ENCODE results near the gene ZFR.
"Not testable (repeated sequence)": the region's sequence is repeated elsewhere in the genome, so short reads cannot be mapped to it uniquely, and the experiment has no call there.

ZFR gene

DNA sequence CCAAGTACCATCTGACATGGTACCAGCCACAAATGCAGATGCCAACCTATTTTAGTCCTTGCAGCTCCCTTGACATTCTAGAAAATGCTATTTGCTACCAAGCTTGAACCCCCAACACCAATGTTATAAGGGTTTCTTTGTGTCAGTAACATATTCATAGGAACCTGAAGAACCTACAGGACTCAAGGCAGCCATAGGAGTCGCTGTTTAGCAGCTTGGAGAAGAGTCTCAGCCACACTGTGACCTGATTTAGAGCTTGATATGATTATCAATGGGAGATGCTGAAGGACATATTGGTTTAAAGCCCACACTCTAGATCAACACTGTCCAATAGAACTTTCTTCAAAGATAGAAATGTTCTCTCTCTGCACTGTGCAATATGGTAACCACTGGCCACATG, 6.4 kb upstream of the ZFR start:
- no peak for DNase-seq (ENCODE audit: low read depth)

DNA sequence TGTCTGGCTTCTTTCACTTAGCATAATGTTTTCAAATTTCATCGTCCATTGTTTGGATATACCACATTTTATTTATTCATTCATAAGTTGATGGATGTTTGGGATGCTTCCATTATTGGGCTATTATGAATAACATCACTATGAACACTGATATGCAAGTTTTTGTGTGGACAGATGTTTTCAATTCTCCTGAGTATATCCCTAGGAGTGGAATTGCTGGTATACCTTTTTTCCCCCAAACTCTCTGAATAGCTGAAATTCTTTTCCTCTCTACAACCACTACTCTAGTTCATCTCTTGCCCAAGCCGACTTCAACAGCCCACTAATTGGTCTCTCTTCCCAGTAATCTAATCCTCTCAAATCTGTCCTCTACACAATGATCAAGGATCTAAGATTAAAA, 4.7 kb upstream of the ZFR start:
- no peak for DNase-seq (ENCODE audit: low read depth)

DNA sequence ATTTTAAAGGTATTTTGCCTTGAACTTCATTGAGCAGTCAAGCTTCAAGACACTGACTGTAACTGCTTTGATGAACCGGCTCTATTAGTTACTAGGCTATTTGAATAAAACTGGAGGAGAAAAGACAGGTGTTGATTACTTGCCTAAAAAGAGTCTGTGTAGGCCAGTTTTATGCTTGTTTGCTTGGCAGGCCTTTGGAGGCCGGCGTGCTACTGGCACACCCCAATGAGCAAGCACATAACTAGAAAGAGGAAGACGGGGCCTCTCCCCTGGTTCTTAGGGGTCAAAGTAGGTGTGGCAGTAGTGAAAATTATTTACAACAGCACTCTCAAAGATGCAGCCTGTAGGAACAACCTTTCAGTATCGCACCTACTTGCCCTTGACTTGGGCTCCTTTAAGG, 2.1 kb upstream of the ZFR start:
- DNase-seq (ENCODE audit: low read depth) = no peak

DNA sequence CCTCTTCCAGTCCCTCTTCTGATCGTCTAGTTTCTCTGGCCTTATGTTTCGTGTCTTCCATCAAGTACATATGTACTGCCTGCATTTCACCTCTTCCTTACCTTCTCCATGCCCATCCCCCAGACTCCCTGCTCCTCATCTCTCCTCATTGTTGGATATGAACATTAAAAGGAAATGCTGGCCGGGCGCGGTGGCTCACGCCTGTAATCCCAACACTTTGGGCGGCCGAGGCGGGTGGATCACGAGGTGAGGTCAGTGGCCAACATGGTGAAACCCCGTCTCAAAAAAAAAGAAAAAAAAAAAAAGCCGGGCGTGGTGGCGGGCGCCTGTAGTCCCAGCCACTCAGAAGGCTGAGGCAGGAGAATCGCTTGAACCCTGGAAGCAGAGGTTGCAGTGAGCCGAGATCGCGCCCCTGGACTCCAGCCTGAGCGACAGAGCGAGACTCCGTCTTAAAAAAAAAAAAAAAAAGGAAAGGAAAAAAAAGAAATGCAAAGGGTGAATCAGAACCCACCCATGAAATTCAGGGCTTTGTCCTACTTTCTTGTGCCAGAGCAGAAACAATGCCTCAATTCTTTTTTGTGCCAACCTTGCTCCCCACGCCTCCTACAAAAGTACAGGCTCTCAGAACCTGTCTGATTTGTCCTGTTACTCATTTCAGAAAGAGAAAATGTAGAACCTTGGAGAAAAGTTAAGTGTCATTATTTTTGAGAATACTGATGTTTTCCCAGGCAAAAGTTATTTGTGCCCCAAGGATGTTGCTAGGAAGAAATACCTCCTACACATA, 1.5 kb upstream of the ZFR start:
- DNase-seq (ENCODE audit: low read depth) = no peak

DNA sequence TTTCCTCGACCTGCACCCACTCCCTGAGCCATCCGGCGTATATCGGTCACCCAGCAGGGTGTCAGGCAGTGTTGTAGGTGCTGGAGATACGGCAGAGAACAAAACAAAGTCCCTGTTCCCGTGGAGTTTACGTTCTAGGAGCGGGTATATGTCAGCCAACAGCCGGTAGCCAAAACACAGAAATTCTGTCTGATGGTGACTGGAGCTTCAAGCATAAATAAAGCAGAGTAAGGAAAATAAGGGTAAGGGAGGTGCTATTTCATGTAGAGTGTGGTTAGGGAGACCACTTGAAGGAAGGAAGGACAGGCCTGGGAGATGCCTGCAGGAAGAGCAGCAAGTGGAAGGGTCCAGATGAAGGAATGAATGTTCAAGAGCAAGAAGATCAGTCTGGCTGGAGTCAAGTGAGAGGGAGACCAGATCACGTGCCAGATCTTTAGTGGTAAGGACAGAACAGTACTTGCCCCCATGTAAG, 783 bp upstream of the ZFR start:
- no peak for DNase-seq (ENCODE audit: low read depth)

DNA sequence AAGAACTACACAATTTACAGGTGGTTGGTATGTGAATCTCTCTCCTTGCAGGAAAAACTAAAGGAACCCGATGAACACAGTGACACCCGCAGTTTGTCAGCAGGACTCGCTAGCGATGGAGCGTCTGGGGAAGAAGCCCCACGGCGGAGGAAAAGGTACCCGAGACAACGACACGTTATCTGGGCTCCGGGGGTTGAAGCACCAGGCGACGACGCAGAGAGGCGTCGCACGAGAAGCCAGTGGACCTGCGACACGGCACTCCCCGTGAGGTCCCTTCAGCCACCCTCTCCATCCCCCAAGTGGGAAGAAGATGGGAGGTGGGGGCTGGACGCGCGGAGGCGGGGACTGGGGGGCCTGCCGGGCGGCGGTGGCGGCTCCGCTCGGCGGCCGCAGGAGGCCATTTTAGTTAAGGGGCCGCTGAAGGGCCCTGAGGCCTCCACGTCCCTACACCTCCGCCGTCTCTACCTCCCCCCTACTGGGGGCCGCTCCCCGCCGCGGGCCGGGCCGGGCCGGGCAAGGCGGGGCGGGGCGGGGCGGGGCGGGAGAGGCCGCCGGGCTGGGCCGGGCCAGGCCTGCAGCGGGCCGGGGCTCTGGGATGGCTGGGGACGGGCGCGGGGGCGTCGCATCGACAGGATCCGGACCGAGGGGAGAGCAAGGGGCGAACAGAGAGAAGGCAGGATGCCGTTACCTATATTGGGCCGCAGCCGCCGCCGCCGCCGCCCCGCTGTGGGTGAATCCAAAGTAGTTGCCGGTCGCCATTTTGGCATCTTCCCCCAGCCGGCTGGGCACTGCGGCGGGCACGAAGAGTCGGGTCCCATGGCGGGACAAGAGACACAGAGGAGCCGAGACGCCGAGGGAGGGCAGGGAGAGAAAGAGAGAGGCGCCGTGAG, 754 bp downstream of the ZFR start:
- DNase-seq (ENCODE audit: low read depth) = peak; percentile 39

DNA sequence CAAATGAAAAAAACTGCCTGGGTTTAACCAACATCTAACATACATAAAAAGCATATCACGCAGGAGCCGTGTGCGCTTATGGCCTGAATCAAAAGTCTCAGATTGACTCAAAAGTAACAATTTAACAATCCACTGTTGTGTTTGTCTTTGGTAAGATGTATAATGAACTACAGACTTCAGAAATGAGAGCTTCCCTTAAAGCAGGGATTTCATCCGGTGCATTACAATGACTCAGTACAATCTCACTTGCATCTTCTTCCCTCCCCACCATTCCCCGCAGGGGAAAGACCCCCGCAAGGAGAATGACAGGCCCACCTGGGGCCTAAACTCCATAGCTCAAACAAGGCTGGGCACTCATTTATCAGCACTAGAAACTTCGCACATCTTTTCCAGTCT, 1.4 kb downstream of the ZFR start:
- DNase-seq (ENCODE audit: low read depth) = no peak

DNA sequence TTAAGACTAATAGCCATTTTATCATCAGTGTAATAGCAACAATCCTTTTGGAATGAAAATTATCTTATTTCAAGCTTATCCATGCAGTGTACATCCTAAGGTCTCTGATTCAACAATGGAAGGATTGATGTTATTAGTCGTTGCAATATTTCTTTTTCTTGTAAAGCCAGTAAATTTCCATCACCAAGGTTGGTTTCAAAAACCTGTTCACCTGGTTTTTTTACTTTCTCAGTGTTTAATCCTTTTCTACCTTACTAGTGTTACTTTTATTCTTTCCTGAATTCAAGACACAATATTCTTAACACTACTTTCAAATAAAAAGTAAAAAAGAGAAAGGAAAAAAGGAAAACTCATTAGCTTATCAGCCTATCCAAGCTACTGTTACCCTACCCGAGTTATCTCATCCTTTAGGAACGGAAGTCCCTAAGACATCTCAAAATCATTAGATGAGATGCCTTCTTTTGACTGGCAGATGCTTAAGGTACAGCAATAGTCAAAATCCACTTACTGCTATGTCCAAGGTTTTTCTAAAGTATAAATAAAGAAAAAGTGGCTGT, 5.4 kb downstream of the ZFR start:
- no peak for DNase-seq (ENCODE audit: low read depth)

DNA sequence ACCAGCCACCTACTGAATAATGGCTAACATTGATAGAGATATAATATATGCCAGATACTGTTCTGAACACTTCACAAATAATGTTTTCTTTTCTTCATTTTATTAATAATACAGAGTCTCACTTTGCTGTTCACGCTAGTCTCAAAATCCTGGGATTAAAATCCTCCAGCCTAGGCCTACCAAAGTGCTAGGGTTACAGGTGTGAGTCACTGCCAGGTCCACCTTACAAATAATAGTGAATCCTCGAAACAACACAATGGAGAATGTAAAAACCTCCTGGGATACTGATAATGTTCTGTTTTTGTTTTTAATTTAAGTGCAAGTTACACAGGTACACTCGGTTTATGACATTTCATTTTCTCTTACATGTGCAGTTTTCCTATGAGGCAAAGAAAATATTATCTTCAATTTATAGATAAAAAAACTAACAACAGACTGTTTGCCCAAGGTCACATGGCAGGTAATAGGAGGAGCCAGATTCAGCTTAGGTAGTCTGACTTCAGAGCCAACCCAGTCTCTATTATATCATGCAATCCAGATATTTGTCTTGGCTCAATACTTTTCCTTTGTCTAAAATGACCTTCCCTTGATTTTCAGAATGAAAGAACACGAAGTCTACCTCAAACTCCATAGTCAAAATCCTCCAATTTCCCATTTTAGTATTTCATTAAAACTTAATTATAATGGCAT, 7.8 kb downstream of the ZFR start:
- no peak for DNase-seq (ENCODE audit: low read depth)

DNA sequence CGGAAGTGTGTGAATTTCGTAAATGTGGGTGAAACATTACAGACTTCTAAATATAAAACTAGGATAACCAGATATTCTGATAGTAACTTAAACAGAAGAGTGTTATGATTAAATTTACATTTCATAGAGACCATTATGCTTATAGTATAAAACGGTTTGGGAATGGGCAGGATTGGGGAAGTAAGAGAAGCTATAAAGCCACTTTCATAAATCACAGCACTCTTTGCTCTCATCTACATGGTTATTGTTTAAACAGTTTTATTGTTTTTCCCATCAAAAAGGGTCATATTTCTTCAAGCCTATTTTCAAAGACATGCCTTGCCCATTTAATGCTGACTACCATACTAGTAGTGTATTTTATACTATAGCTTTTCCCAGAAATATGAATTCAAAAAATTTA, 9.2 kb downstream of the ZFR start:
- DNase-seq (ENCODE audit: low read depth) = no peak

DNA sequence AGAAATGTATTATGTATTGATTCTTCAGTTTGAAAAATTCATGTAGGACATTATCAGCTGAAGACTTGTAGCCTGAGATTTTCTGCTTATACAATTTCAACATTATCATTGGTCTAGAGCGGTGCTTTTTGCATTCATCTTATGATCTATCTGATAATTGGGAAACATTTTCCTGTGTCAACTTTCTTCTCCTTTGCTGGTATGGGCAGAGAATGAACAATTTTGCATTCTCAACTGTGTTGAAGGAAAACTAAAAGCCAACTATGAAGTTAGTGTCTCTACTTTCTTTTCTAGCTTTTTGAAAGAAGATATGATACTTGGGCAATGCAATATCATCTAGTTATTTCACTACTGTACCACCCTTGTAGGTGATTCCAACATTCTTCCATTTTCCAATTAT, 10.3 kb downstream of the ZFR start:
- DNase-seq (ENCODE audit: low read depth) = no peak

DNA sequence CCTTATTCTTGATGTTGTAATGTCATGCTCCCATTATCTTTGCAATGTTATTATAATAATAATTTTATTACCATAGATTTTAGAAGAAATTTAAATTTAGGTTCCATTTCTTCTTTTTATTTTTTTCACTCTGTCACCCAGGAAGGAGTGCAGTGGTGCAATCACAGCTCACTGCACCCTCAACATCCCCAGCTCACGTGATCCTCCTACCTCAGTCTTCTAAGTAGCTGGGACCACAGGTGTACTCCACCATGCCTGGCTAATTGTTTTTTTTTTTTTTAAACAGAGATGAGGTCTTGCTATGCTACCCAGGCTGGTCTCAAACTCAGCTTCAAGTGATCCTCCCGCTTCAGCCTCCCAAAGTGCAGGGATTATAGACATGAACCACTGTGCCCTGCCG, 11.9 kb downstream of the ZFR start:
- DNase-seq (ENCODE audit: low read depth) = no peak

DNA sequence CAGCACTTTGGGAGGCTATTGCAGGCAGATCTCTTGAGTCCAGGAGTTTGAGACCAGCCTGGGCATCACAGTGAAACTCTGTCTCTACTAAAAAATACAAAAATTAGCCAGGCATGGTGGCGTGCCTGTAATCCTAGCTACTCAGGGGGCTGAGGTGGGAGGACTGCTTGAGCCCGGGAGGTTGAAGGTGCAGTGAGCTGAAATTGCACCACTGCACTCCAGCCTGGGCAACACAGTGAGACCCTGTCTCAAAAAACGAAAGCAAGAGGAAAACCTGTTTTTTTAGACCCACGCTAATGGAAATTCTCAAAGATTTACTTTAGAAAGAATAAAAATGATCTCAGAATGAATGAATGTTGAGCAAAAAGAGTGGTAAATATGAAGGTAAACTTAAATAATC, 13.7 kb downstream of the ZFR start:
- not testable (repeated sequence) for DNase-seq (ENCODE audit: low read depth)

DNA sequence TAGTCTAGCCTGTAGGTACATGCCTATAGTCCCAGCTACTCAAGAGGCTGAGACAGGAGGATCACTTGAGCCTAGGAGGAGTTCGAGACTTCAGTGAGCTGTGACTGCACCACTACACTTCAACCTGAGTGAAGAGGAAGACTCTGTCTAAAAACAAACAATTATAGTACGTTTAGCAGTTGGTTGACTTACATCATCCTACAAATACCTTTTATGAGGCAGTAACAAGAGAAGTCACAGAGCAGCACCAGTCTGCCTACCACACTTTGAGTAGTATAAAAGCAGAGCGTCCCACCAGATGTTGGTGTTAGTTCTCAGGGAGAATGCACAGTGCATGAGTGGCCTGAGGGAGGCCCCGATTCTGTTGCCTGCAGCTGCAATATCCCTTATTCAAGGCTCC, 16.1 kb downstream of the ZFR start:
- DNase-seq (ENCODE audit: low read depth) = no peak

DNA sequence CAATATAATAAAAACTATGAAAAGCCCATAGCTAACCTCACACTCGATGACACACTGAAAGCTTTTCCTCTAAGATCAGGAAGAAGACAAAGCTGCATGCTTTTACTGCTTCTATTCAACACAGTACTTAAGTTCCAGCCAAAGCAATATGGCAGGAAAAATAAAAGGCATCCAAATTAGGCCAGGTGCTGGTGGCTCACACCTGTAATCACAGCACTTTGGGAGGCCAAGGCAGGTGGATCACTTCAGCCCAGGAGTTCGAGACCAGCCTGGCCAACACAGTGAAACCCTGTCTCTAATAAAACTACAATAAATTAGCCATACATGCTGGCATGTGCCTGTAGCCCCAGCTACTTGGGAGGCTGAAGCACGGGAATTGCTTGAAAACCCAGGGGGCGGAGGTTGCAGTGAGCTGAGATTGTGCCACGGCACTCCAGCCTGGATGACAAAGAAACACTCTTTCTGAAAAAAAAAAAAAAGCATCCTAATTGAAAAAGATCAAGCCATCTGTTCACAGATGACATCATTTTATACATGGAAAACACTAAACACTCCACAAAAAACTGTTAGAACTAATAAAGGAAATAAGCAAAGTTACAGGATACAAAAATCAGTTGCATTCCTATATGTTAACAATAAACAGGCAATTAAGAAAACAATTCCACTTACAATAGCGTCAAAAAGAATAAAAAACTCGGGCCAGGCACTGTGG, 17.9 kb downstream of the ZFR start:
- DNase-seq (ENCODE audit: low read depth) = no peak

DNA sequence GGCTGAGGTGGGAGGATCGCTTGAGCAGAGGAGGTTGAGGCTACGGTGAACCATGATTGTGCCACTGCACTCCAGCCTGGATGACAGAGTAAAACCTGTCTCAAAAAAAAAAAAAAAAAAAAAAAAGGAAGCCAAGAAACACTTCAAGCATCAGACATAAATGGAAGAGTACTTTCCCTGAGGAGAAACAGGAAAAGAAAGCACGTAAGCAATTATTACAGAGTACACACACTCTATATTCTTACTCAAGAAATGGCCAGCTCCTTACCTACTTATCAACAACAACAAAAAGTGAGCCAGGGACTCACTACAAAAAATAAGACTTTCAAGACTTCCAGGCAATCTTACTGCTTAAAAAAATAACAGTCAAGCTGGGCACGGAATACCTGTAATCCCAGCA, 21.8 kb downstream of the ZFR start:
- DNase-seq (ENCODE audit: low read depth) = no peak

DNA sequence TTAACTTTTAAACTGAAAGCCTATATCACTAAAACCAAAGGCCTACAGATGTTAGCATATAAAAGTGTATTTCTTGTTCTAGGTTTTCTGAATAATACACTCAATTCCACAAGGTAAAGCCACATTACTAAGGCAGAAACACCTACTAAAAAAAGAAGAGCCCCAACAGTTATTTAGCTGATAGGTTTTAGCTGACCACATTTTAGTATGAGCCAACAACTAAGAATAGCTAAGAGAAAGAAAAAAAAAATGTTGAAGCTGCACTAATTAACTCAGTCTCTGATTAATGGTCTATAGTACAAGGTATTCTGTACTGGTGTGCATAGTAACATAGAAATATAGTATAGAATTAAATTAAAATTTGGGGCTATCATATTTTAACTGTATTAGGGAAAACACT, 23.5 kb downstream of the ZFR start:
- no peak for DNase-seq (ENCODE audit: low read depth)

DNA sequence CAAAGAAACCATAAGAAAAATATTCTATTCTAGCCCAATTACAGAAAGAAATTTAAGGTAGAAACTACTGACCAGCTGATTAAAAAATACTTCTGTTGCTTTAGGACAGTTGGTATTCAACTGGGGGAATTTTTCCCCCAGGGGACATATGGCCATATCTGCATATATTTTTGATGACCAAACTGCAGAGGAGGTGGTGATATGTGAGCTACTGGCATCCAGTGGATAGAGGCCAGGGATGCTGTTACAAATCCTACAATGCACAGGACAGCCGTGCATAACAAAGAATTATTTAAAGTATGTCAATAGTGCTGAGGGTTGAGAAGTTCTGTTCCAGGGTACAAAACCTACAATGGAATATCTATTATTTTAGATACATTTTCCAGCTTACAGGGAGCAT, 24.0 kb downstream of the ZFR start:
- DNase-seq (ENCODE audit: low read depth) = no peak

DNA sequence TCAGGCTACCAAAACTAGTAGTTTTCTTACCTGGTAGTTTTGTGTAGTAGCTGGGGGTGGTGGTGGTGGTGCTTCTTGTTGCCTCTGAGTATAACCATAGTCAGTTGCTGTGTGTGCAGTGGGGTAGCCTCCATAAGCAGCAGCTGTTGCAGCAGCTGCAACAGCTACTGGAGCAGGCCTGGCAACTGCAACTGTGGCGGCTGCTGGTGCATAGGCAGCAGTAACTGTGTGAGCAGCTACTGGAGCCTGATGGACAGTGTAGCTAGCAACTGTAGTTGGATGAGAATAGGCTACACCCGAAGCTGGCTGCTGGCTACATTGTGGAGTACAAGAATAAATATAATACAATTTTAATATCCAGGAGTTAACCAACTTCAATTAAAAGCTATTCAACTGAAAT, 24.7 kb downstream of the ZFR start:
- DNase-seq (ENCODE audit: low read depth) = no peak

DNA sequence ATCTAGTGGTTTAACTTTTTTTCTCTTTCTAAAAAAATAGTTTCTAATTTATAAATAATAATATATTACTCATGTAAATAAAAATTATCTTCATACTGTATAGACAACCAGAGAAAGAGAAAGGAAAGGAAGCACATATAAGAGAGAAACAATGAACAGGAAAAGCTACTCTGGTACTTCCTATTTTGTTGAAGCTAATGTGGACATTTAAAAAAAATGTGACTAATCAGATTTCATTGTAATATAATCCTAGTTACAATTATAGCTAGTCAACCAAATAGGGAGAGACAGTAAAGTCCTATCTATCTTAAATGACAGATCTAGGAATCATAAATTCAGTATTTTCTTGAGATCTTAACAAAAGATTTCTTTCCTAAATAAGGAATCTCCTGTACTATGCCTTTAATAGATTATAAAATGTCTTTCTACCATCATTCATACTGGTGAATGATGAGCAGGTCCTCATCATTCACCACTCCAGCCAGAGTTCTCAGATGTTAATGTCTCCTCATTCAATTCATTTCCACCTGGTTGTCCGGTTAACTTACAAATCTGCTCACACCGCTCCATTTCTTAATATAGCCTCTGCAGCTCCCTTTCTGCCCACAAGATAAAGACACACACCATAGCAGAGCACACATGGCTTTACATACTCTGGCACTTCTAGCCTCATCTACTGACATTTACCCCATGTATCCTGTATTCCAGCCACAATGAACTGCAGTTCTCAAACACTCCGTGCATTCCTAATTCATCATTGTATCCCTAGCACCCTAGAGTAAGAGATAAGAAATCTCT, 30.9 kb downstream of the ZFR start:
- no peak for DNase-seq (ENCODE audit: low read depth)

DNA sequence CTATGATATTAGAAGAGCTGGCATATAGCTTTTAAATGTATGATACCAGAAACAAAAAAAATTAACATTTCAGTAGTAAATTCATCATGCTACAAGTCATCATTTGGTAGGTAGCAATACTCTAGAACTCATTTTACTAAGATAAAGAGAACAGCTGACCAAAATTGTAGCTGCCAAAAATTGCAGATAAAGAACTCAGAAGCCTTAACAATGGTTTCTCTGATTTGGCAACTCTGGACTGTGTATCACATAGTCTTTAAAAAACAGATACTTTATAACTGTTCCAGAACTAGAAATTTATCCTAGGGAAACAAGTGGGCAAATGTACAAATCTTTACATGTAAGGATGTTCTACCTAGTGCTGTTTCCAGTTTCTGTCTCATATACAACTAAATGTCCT, 33.9 kb downstream of the ZFR start:
- no peak for DNase-seq (ENCODE audit: low read depth)

Data from T-helper 22 cell (primary cell).